ENCODE measurements around the gene ROCK2. TPM values are rescaled to one million over a fixed set of nuclear protein-coding genes. Genes with fewer than 3 reads are reported as not detected.

The ROCK2 gene
- total RNA-seq, 2 donors from 2014 or later: 85.8 to 96.6 TPM

DNA sequence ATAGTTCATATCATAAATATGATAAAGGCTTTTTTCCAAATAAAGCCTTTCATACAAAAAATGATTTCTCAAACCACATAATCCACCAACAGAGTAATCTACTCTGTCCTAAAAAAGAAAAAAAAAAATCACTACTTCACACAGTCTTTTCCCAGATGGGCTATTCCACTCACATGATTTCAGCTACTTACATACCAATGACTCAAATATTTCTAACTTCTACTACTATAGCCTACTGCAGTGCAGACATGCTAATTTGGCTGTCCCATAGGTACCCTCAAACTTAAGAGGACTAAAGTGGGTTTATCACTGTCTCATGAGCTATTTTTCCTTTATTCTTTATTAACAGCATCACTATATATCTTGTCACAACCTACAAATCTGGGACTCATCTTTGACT is 131.8 kb downstream of the ROCK2 start:
- no peak for DNase-seq (ENCODE audit: low spot score)
- no peak for ATAC-seq (ENCODE audit: insufficient number of reproducible peaks, low FRiP score, low read depth)
- H3K27me3 ChIP-seq (replicated peaks; ENCODE audit: insufficient read depth): no peaks in the 10 kb centered on the region
- H3K4me1 ChIP-seq (ENCODE audit: control insufficient read depth in 1 of 2, low read depth in 2 of 2): no peaks in the 10 kb centered on the region
- TF ChIP-seq, protein P1, sequence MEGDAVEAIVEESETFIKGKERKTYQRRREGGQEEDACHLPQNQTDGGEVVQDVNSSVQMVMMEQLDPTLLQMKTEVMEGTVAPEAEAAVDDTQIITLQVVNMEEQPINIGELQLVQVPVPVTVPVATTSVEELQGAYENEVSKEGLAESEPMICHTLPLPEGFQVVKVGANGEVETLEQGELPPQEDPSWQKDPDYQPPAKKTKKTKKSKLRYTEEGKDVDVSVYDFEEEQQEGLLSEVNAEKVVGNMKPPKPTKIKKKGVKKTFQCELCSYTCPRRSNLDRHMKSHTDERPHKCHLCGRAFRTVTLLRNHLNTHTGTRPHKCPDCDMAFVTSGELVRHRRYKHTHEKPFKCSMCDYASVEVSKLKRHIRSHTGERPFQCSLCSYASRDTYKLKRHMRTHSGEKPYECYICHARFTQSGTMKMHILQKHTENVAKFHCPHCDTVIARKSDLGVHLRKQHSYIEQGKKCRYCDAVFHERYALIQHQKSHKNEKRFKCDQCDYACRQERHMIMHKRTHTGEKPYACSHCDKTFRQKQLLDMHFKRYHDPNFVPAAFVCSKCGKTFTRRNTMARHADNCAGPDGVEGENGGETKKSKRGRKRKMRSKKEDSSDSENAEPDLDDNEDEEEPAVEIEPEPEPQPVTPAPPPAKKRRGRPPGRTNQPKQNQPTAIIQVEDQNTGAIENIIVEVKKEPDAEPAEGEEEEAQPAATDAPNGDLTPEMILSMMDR (IDR thresholded peaks at IDR 0.05): no peak
- H3K27ac ChIP-seq: no peak overlapping the region
- H3K36me3 ChIP-seq: peaks cover 19% of the 10 kb centered on the region
- no peaks in the 10 kb centered on the region for H3K9me3 ChIP-seq
- H3K4me3 ChIP-seq: no peak overlapping the region

DNA sequence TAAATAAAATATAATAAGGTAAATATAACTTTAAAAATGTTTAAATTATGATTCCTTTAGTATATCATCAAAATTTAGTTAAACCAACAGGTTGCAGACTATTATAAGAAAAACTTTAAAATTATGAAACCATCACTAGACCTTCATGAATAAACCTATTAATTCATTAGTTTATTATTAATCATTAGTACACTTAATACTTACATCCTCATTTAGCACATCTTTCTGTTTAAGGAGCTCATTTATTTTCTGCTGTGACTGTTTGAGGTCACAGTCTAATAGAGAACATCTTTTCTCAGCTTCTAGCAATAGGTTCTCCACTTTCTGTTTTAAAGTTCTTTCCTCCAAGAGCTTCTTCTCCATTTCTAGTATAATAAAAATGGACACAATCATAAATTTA is 136.4 kb downstream of the ROCK2 start:
- Histone ChIP-seq H3K27ac (no peak overlapping the region), H3K9me3 (no peaks in the 10 kb centered on the region), H3K4me3 (no peak overlapping the region), H3K27me3 (replicated peaks; ENCODE audit: insufficient read depth) (no peaks in the 10 kb centered on the region), H3K36me3 (peaks cover 5% of the 10 kb centered on the region), H3K4me1 (ENCODE audit: control insufficient read depth in 1 of 2, low read depth in 2 of 2) (peaks cover 0 to 3% of the 10 kb centered on the region in 2 donors)
- no peak for ATAC-seq (ENCODE audit: insufficient number of reproducible peaks, low FRiP score, low read depth)
- TF ChIP-seq, protein P1 (IDR thresholded peaks at IDR 0.05): no peak
- no peak for DNase-seq (ENCODE audit: low spot score)

DNA sequence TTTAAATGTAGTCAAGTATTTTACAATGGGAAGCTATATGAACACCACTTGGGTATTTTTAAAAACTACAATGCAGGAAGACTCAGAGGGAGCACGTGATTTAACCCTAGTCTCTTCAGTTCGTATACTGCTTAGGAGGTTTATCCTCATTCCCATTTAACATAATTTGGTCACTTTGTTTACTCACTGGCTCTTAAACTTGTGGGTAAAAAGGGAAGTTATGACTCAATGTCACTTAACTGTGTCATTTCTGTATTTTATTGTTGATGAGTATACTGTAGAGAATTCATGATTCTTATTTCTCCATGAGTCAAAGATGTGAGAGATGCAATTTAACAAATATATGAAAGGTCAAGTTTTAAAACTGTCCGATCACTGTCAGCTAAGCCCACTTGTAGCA is 141.0 kb downstream of the ROCK2 start:
- TF ChIP-seq, protein P1 (IDR thresholded peaks at IDR 0.05): no peak
- no peaks in the 10 kb centered on the region for H3K9me3 ChIP-seq
- H3K4me1 ChIP-seq (ENCODE audit: control insufficient read depth in 1 of 2, low read depth in 2 of 2): peaks cover 0 to 3% of the 10 kb centered on the region in 2 donors
- H3K27ac ChIP-seq: no peak overlapping the region
- H3K36me3 ChIP-seq: peaks cover 17% of the 10 kb centered on the region
- ATAC-seq (ENCODE audit: insufficient number of reproducible peaks, low FRiP score, low read depth) (no peak), DNase-seq (ENCODE audit: low spot score) (no peak)
- no peaks in the 10 kb centered on the region for H3K27me3 ChIP-seq (replicated peaks; ENCODE audit: insufficient read depth)
- no peak overlapping the region for H3K4me3 ChIP-seq

DNA sequence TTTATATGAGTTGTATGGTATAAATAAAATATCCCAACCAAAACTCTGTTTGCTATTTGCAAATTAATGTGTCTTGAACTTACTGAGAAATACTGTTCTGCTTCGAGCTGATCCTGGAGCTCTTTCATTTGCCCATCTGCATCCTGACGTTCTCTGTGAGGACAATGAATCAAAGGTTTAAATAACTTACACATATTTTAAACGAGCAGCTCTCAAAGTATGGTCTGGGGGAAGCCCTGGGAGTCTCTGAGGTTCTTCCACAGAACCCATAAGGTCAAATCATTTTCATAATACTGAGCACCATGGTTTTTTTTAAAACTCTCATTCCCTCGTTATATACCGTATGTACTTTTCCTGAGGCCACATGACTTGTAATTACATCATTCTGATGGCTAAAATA is 142.5 kb downstream of the ROCK2 start:
- H3K4me1 ChIP-seq (ENCODE audit: control insufficient read depth in 1 of 2, low read depth in 2 of 2): peaks cover 0 to 3% of the 10 kb centered on the region in 2 donors
- no peak for ATAC-seq (ENCODE audit: insufficient number of reproducible peaks, low FRiP score, low read depth)
- H3K27ac ChIP-seq: no peak overlapping the region
- DNase-seq (ENCODE audit: low spot score): no peak
- TF ChIP-seq, protein P1 (IDR thresholded peaks at IDR 0.05): no peak
- peaks cover 22% of the 10 kb centered on the region for H3K36me3 ChIP-seq
- H3K9me3 ChIP-seq: no peaks in the 10 kb centered on the region
- no peaks in the 10 kb centered on the region for H3K27me3 ChIP-seq (replicated peaks; ENCODE audit: insufficient read depth)
- H3K4me3 ChIP-seq: no peak overlapping the region

DNA sequence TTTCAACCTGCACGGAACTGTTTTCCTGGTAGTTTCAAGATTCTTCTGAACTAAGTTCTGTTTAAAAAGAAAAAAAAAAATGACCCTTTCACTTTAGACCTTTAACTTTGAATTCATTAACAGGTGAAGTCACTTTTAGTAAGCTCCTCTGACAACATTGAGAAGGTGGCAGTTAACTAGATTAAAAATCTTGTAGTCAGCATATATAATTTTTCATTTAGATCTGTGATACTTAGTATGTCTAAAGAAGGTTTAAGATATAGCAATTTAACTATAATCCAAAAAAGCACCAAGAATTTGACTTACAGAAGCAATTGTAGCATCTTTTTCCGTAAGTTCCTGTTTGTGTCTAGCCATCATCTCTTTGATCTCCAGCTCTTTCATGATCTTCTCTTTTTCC is 143.8 kb downstream of the ROCK2 start:
- Histone ChIP-seq H3K36me3 (peaks cover 22% of the 10 kb centered on the region), H3K4me1 (ENCODE audit: control insufficient read depth in 1 of 2, low read depth in 2 of 2) (peaks cover 0 to 3% of the 10 kb centered on the region in 2 donors), H3K27me3 (replicated peaks; ENCODE audit: insufficient read depth) (no peaks in the 10 kb centered on the region), H3K27ac (no peak overlapping the region), H3K4me3 (no peak overlapping the region), H3K9me3 (no peaks in the 10 kb centered on the region)
- ATAC-seq (ENCODE audit: insufficient number of reproducible peaks, low FRiP score, low read depth) (no peak), DNase-seq (ENCODE audit: low spot score) (no peak)
- TF ChIP-seq, protein P1 (IDR thresholded peaks at IDR 0.05): no peak

Data from thoracic aorta (tissue), 2 donors.